ENCODE data around the gene TLK2.

GRCh38 chr17:62641951-62642350 lies 163.3 kb downstream of the TLK2 start:
- no peak for TF ChIP-seq CTCF (conservative IDR thresholded peaks at IDR 0.05; ENCODE audit: low read length)
- TF ChIP-seq EZH2phosphoT487 (IDR thresholded peaks at IDR 0.05; ENCODE audit: borderline replicate concordance, low read depth, low read length): no peak

All from OCI-LY7 (cell line).